MV-4-11 (cell line): Measurements from ENCODE around the gene ITGA5.

ENCODE experiments used
- DNase-seq: peaks from one replicate; lab custom pipeline; 2025; lab: John Stamatoyannopoulos, UW

ITGA5 gene

DNA sequence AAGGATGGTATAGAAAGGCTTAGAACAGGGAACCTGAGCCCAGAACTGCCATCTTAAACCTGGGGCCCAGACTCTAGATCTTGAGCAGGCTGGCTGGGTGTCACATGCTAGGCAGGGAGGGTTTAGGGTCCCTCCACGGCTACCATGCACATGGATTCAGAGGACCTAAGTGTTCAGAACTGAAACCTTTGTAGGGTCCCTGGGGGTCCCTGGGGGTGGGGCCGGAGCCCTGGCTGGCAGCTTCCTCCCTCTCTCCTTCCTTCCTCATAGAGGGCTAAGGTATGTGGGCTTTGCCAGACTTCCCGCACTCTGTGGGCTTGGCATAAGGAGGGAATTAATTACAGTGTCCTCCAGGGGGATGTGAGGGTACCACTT is 29.9 kb downstream of the ITGA5 start:
- DNase-seq, result no peak

DNA sequence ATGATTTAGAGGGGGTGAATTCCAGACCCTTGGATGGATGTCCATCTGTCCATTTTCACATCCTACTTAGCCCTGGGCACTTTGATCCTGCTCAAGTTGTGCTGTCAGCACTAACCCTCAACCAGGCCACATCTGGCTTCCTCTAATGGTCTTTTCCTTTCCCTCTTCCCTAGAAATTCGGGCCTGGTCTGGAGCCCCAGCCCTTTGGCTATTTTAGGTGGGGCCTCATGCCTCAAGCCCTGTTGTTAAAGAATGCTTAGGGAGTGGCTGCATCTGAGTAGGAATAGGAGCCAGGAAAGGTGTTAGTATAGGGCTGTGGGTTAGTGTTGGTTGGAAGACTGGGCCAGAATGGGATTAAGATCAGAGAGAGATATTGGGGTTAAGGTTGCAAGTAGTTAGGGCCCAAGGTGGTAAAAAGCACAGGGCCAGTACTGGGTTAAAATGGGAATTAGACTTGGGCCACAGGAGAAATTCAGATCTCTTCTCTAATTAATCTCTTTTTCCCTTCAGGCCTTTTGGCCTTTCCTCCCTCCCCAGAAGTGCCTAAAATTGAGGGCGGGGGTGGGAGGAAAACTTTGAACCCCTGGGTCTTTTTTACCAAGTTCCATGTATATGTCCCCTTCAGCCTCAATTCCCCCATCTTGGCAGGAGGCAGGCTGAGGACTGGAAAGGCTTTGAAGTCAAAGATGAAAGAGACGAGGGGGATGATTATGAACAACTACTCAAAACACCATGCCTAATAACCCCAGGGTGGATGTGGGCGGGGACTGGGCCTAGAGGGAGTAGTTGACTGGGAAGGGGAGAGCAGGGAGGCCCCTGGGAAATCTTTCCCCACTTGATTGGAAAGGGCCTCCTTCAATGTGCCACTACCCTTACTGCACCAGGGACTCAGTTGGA is 30.6 kb downstream of the ITGA5 start:
- no peak for DNase-seq

DNA sequence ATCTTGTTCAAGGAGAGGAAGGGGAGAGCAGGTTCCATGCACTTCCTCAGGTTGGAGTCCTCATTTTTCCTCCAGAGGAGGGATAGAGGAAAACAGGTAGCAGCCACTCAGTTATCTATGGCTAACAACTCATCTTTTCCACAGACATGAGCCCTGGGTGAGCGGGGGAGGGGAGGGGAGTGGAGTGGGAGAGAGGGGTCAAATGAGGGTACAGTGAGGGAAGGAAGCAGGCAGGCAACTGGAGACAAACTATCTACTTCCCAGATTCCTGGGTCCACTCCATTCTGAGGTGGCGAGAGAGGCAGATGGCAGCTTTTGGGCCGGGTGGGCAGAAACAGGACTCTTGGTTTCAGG is 32.0 kb downstream of the ITGA5 start:
- DNase-seq, result no peak

DNA sequence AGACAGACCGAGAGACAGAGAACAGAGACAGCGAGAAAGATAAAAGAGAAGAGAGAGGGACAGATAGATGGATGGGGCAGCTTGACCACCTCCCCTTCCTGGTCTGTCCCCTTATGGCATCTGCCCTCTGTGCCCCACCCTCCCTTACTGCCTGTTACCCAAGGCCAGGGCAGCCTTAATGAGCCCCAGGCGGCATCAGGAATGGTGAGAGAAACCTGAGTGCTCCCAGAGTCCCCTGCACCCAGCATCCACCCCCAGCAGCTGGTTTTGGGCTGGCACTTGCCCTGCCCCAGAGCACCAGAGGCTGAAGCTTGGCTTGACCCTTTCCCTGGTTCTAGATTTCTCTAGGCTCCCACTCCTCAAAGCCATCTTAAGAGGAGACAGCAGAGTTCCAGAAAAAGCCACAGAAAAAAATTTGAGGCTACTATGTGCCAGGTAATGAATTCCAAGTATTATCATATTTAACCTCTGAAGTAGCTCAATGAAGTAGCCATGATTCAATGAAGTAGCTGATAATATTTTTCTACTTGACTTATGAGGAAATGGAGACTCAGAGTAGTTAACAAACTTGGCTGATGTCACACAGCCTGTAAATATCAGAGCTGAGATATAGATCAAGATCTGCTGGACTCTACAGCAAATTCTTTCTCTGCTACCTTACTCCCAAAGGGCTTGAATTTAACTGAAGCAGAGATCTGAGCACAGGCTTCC is 32.5 kb downstream of the ITGA5 start:
- DNase-seq, result no peak

DNA sequence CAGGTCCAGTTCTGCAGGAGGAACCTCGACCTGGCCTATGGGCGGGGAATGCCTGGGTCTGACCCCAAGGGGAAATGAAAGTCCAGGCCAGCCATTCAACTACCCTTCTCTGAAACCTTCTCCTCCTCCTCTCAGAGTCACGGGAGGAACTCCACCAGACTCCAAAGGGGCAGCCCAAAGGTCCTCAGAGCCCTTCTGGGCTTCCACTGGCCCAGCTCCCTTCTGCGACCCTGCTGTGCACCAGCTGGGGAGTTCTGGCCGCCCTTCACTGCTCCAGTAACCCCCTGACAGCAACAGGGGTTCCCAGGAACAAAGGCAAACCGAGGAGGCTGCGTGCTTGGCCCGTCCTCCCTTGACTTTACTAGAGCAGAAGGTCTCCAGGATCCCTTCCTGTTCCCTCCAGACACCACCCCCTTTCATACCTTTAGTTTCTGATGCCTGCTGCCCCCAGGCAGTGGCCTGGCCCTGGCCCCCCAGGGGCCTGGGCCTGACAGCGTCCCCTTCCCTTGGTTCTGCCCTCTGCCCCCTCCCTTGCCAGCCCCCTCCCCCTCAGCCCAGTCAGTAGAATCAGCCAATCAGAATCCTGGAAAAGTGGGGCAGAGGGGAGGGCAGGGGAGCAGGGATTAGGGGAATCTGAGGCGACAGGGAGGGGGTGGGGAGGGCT is 33.7 kb downstream of the ITGA5 start:
- DNase-seq, result peak; percentile 84

DNA sequence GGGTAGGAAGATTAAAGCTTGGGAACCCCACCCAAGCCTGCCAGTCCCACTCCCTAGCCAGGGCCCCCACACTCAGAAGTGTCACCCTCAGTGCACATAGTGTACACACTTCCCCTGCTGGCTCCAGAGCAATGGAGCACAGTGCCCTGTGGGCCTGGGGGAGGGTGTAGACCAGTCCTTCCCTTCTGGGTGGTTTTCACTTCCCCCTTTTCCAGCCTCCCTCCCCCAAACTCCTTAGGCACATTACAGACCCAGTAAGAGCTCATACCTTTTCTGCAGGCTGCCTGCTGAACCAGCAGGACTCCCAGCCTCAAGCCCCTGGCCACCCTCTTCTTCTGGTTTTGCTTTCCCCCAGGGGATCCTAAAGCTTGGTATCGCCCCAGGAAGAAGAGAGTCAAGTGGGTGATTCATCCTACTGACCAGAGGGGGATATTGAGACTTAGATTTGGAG is 34.5 kb downstream of the ITGA5 start, which contains the start of gene ZNF385A:
ZNF385A (minus strand) TSS at position 143 of the 451 bp plus-strand sequence. CDS start 219 bp downstream, outside the sequence.
- peak; percentile 97 for DNase-seq

DNA sequence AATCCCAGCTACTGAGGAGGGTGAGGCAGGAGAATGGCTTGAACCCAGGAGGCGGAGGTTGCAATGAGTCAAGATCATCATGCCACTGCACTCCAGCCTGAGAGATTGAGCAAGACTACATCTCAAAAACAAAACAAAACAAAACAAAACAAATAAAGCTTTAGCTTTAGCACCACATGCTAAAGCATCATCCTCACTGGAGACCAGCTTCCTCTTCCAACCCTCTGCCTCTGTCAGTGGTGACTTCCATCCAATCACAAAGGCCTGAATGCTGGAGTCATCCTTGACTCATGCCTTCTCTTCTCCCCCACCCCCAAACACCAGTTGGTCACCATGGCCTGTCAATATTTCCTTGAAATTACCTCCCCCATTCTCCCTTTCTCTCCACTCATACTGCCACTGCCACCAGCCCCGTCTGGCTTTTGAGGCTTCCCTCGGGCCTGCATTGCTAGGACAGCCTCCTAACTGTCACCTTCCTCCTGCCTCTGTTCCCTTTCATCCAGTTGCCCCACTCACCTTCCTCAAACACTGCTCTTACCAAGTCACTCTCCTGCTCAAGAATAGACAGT is 35.9 kb downstream of the ITGA5 start:
- DNase-seq, result peak; percentile 98

DNA sequence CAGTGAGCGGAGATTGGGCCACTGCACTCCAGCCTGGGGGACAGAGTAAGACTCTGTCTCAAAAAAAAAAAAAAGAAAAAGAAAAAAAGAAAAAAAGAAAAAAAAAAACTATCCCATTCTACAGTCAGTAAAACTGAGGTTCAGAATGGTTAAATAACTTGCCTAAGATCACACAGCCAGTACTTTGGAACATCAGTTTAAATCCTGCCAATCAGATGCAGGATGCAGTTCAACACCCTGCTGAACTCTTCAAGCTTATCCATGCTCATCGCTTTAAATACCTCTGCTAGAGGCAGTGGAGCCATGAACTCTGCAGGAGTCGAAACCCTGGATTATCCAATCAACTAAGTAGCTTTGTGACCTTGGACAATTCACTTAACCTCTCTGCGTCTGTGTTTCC is 37.9 kb downstream of the ITGA5 start:
- no peak for DNase-seq

DNA sequence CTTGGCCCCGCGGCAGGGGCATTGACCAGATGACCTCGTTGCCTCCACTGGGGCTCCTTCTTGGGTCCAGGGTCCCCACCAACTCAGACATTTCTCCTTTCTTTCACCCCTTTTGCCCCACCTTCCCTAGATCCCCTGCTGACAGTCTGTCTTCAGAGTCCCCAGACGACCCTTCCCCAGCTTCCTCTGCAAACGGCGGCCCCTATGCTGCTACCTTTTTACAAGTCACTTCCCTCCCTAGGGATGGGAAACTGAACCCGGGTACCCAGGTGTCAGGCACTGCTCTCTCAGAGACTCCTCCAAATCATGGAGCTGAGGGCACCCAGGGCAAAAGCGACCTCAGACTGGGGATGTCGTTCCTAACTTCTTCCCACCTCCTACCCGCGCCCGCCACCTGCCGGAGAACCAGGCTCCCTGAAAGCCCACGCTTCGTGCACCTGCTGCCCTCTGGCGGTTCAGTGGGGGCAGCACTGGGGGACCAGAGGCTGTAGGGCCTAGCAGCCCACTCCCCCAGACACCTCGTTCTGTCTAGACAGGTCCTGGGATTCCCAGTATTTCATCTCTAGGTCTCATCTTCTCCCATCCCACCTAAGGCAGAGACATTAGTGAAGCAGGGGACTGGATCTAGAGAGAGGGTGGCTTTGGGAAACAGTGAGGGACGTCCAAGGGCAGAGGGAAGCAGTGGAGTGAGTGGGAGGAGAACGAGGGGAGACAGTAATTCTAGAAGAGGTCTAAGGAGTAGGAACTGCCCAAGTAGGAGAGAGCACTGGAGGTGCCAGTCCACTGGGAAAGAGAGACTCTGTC is 39.5 kb downstream of the ITGA5 start:
- DNase-seq, result peak; percentile 73

DNA sequence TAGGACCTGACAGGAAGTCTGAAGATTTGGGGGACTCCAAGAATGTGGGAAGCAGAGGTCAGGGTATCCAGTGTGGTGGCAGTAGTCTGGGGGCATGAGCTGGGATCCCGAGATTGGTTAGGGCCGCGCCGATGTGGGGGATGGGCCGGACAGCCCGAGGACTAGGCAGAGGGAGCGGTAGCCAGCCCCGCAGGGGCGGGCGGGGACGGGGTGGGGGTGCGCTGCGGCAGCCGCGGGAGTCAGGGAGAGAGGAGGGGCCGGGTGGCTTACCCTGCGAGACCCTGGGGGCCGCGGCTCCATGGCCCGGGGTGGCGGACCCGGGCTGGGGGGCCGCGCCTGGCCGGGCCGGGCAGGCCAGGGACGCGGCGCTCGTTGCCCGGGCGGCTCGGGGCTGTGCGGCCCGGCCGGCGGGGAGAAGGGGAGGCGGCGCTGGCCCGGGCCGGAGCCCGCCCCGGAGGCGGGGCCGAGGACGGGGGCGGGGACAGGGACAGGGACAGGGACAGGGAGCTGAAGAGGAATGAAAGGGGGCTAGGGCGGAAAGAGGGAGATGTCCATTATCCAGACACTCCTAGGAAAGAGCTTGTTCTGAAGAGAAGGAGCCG is 40.2 kb downstream of the ITGA5 start:
- DNase-seq, result no peak

DNA sequence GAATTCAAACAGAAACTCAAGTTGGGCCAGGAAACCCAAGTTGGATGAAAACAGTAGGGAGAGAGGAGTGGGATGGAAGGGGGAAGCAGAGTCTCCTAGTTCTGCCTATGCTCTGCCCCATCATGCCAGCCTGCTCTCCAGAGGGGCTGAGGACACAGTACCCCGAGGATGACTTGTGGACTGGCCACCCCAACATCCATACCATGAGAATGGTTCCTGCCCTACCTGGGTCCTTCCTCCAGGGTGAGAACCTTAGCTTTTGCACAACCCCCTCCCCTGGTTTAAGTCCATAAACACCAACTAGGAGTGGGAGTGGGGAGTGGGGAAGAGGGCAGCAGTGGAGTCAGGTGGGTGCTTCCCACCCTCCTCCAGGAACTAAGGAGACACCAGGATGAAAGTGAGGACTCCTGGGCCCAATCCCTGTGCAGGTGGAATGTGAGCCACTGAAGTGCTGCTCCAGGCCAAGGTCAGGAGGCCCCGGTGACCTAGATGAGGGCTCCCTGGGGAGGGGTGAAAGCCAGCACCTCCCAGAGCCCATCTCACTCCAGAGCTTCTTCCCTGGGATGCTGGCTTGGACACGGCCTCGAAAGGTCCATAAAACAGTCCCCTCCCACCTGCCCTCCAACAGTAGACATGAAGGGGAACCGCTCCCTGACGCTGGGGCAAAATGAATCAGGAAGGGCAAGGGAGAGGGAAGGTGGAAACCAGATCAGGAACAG is 41.1 kb downstream of the ITGA5 start:
- no peak for DNase-seq

DNA sequence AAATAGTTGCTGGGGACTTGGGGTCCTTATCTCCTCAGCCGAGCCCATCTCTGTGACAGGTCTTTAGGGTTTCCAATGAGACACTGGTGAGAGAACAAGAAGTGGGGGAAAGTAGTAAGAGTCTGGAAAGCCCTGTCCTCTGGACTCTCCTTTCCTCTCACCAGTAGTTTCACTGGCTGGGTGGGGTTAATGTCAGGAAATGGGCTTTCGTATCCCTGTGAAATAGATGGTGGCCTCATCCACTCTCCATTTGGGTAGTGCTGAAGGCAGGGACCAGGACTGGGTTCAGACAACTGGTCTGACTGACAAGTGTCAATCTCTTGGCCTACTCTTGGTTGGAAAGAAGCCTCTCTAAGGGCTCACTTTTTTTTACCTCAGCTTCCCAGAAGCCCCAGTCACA is 42.1 kb downstream of the ITGA5 start:
- DNase-seq, result no peak

DNA sequence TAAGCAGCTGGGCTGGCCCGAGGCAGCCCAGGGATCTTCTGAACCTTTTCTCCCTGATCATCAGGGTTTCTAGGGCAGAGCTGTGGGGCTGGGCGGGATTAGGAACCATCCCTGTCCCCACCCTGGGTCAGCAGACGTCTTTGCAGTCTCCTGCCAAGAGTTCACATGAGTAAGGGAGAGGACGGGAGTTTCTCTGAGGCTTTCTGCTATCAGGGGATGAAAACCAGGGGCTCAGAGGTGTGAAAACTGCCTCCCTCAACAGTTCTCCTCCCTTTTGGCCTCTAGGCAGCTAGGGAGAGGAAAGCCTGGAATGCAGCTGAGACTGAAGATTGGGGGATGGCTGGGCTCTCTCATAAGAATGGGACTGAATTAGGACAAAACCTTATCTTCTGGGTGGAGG is 42.5 kb downstream of the ITGA5 start:
- DNase-seq, result no peak

DNA sequence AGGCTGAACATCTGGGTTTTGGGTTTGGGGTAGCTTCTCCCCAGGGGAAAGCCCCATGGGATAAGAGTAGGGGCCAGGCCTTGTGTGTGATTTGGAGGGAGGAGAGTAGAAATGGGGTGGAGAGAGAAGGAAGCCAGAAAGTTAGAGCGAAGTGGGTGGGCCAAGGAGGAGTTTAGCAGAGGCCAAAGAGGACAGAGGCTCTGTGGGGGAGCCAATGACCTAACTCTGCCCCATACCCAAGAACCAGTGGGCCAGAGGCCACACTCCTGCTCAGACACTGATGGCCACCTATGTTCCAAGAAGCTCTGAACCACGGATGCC is 43.8 kb downstream of the ITGA5 start:
- DNase-seq, result no peak

DNA sequence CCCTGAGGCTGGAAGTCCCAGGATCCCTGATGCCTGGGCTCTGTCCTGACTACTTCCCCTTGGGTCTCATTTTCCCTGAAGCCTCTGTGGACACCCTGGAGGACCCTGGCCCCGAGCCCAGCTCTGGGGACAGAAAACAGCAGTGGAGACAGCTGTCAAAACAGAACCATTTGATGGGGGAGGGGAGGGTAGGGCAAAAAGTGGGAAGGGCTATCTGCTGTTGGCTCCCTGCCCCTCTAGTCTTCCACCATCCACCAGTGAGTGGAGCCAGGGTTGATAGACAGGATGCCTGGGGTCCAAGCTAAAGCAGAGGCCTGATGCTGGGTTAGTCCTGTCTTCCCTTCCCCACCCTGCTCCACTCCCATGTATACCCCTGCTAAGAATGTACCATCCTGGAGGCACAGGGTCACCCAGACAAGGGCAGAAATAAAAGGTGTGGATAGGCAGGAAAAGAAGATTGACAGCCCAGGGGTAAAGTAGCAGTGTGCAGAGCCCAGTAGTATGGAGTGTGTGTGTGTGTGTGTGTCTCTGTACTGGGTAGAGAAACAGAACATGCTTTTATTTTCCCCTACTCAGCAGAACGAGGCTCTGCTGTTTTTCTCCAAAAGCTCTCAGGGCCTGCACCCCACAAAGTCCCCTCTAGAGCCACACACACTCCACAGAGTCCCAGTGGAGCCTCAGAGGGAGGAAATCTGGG is 44.4 kb downstream of the ITGA5 start:
- no peak for DNase-seq

DNA sequence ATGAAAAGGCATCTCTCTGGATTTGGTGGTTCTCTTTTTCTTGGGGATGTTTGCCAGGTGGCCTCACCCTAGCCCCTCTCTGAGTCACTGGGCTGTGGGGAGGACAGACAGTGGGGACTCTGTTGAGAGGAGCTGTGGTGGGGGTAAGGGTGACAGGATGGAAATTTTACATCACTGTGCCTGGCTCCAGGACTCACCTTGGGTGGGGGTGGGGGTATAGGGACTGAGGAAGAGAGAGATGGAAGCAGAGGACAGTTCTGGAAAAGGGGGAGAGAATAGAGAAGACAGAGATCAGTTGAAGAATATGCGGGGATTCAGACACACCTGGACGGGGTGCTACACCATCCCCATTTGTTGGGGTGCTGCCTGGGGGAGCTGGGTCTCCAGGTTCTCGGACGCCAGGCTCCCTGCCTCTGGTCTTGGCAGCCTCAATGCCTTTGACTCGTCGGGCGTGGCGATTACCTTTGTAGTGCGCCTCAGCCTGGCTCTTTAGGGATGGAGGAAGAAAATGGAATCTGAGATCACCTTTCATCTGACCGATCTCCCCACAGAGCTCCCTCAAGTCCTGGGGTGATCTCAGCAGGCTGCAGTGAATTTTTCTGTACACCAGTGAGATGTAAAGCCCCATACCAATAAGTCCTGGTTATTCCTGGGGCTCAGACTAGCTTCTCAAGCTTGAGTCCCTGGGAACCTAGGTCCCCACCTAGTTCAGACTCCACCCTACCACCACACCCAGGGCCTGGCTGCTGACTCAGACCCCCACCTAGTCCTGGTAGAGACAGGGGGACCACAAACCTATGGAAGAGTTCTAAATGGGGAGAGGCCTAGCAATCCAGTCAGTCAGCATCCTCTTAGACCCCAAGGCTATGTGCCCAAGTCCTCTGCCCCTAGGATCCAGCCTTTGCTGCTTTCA is 45.2 kb downstream of the ITGA5 start:
- DNase-seq, result no peak

DNA sequence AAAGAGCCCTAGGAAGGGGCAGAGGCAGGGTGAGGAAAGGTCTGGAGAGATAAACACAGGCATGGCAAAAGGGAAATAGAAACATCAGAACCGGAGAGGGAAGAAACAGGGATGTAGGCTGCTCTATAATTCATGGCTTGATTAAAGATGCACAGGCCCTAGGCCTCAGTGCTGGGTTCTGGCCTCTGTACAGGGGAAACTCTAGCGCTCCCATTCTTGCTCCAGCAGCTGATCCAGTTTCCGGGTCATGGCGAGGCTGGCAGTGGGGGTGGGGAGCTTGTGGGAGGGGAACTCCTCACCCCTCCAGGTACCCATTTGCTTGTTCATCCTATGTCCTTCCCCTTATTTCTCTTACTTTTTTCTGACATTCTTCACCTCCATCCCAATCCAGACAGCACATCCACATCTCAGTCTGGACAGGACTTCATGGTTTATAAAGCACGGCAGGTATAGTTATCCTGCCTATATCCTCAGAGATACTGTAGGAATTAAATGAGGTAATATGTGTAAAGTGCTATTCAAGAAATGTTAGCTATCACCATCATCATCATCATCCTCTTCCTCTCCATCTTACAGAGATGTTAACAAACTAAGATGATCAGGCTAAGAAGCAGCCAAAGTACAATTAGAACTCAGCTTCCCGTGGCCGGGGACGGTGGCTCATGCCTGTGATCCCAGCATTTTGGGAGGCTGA is 46.8 kb downstream of the ITGA5 start:
- DNase-seq, result no peak
